Bone marrow (tissue), 2 donors: ENCODE measurements around the gene PDGFRB.
A peak's percentile ranks its signal among the peaks of the same experiment; 100 is the strongest.

Experiments used
- DNase-seq, 2 donors: peaks; one replicate each; lab custom pipeline; 2025; lab: John Stamatoyannopoulos, UW

PDGFRB gene

DNA sequence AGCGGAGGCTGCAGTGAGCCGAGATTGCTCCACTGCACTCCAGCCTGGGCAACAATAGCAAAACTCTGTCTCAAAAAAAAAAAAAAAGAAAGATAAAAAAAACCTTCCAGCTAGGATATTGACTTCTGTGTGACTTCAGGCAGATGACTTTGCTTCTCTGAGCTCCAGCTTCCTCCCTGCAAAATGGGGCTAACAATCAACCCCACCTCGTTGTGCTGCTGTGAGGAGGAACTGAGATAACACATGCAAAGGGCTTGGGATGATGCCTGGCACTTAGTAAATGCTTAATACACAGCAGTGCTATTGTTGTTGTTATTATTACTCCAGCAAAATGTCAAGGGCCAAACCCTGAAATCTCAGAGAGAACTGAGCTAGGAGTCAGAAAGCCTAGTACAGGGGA is 7.4 kb upstream of the PDGFRB start:
- DNase-seq, result no peak

DNA sequence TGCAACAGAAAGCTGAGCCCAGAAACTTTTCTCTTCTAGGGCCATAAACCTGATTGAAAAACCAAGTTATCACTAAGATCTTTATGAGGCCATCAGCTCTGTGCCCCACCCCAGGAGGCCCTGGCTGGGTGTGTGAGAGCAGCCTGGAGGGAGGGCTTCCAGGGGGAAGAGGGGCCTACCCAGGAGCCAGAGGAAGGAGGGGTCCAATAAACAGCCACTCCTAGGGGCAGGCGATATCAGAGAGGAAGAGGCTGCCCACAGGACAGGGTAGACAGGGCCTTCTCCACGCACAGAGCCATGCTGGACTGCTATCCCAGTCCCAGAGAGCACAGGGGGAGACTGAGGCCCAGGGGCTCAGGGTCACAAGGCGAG is 6.5 kb upstream of the PDGFRB start:
- DNase-seq, result no peak

DNA sequence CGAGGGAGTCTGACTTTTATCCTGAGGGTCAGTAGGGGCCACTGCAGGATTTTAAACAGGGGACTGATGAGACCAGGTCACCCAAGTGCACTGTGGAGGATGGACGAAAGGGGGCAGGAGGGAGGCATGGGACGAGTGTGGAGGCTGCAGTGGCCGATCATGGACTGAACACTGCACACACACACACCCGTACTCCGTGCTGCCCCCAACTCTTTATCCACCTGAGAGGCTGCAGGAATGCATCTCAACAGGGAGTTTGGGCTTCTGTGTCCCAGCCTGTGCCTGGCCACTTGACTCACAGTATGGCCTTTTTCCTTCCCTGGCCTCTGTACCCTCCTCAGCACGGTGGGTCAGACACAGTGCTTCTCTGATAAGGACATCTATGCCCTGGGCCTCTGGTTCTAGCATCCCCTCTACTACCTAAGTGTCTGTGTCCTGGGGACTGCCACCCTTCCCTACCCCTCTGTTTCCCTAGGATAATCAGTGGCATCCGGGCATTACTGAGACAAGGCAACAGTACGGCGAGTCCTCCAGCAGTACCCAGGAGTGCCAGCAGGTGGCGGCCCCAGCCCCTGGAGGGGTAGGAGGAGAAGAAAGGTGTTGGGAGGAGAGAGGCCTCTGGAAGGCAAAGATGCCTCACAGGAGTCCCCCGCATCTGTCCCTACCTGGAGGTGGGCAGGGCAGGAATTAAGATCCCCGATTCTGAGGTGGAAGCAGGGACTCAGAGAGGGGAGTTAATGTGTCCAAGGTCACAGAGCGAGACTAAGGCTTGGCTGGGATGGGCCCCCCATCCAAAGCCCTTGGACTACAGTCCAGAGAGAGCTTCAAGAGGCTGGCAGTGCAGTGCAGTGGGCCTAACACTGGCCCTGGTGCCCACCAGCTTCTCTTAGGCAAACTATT is 5.8 kb upstream of the PDGFRB start:
- DNase-seq, result peak; percentile 42 to 45

DNA sequence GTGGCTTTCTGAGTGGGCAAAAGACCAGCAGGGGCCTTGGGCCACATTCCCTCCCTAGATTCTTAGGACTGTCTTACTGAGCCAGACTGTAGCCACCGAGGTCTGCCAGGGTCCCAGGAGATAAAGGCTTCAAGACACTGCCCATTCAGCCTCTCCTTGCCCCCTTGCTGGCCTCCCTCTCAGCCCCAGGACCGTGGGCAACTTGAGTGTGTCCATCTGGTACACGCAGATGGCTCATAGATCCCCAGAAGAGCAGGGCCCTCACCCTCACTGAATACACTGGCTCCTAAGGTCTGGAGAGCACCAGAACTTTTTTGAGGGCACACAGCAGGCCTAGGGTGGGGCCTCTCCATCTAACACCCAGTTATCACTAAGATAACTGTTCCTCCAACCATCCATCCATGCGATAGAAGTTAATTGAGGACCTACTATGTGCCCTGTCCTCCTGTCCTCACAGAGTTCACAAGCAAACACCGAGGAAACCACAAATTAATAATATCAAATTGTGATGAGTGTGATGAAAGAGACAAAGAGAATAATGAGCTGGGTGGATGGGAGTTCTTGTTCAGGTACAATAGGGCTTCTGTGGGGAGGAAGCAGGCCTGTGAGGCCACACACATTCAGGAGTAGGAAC is 4.9 kb upstream of the PDGFRB start:
- no peak for DNase-seq

DNA sequence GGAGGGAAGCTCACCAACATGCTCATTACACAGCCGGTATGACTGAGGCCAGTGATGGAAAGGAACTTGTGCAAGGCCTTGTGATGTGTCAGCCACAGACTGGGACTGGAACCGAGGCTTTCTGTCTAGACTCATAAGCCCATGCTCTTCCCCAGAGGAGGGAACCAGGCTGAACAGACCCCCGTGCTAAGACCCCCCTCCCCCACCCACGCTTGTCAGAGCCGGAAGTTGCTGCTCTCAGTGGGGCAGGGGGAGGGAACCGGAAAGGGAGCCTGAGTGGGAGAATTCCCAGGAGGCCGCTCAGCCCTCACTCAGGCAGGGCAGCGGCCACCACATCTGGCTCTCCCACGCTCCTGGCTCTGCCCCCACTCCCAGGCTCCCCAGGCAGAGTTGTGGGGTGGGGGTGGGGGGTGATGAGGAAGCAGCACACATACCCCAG is 4.1 kb upstream of the PDGFRB start:
- no peak for DNase-seq

DNA sequence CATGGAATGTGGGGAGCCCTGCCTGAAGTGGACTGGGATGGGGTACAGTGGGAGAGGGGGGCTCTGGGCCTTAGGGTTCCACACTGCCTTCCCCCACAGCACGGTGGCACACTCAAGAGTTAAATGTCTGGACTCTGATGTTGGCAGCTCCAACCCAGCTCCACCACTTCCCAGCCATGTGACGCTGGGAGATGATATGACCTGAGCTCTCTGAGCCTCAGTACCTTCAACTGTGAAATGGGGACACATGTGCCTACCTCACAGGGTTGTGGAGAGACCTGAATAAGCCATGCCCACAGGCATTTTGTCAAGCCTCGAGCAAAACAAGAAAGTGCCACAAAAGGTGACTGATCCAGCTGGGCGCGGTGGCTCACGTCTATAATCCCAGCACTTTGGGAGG is 3.4 kb upstream of the PDGFRB start:
- no peak for DNase-seq

DNA sequence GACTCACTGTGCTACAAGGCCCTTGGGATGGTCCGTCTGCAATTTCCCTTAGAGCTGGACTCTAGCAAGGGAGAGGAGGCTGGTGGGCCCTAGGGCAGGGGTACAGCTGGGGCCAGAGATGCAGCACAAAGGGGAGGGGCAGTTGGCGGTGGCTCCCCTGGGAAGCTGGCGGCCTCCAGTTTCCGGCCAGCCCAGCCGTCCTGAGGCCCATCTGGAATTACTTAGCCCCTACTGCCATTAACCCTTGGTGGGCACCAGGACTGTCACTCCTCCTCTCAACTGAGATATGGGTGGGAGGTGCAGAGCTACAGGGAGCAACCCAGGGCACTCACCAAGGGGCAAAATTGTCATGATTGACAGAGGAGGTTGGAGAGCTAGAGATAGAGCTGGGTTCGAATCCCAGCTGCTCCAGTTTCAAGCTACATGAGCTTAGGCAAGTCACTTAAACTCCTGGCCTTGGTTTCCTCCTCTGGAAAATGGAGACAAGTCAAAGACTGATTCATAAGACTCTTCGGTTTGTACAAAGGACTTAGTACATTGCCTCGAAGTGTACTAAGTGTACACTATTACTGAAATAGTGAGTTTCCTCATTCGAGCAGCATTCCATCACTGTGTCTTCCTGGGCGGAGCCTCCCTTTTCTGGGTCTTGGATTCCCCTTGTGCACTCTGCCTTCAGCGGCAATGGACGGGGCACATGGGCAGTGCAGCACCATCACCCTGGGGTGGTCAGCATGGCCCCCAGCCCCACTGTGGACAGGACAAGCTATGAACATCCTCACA is 2.7 kb upstream of the PDGFRB start:
- DNase-seq, result no peak

DNA sequence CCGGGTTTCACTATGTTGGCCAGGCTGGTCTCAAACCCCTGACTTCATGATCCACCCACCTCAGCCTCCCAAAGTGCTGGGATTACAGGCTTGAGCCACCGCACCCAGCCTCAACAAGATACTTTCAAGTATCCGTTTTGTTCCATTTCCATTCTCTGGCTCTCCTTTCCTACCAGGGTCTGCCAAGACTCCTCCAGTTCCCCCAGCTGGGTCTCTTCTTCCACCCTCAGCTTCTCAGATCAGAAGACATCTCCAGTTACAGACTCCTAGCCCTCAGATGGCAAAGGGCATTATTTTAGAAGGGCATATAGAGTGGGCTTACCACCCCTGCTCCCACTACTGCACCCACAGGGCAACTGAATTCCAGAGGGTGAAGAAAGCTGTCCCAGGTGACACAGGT is 1.5 kb upstream of the PDGFRB start:
- no peak for DNase-seq

DNA sequence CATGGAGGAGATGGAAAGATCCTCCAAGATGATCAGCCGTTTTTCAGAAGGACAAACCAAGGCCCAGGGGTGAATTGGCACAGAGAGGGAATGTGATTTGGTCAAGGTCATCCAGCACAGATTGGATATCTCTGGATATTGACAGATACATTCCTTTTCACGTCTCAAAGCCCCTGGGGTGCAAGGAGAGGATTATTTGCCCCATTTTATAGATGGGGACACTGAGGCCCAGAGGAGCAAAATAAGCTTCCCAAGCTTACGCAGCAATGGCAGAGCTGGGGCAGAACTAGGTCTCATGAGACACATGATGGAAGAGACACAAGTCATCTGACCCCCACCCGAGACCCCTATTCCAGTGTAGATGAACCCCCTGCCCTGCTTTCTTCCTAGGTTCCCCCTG is 895 bp upstream of the PDGFRB start:
- no peak for DNase-seq

GRCh38 chr5:150156027-150156368 is 353 bp upstream of the PDGFRB start:
- no peak for DNase-seq

DNA sequence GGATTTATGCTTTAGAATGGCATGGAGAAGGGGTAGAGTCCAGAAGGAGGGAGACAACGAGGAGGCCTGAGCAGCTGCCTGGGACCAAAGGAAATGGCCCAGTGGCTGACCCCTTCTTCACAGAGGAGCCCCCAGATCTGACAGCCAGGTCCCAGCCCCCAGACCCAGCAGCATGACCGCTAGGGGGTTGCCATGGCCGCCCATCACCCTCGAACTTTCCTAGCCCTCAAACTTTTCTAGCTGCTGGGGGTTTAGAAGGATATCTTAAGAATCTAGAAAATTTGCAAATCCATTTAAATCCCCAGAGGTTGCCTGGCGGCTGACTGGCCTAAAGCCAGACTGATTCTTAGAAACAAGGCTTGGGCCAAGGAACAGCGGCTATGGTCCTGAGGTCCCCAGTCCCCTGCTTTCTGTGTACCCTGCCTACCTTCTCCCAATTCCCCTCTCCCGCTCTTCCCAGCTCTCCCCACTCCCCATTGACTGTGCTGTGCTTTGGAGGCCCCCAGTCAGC is 972 bp downstream of the PDGFRB start:
- no peak for DNase-seq

- no peak for DNase-seq
Observed at GRCh38 chr5:150153957-150154617, 1.6 kb downstream of the PDGFRB start.

GRCh38 chr5:150153483-150153882 is 2.2 kb downstream of the PDGFRB start:
- no peak for DNase-seq

DNA sequence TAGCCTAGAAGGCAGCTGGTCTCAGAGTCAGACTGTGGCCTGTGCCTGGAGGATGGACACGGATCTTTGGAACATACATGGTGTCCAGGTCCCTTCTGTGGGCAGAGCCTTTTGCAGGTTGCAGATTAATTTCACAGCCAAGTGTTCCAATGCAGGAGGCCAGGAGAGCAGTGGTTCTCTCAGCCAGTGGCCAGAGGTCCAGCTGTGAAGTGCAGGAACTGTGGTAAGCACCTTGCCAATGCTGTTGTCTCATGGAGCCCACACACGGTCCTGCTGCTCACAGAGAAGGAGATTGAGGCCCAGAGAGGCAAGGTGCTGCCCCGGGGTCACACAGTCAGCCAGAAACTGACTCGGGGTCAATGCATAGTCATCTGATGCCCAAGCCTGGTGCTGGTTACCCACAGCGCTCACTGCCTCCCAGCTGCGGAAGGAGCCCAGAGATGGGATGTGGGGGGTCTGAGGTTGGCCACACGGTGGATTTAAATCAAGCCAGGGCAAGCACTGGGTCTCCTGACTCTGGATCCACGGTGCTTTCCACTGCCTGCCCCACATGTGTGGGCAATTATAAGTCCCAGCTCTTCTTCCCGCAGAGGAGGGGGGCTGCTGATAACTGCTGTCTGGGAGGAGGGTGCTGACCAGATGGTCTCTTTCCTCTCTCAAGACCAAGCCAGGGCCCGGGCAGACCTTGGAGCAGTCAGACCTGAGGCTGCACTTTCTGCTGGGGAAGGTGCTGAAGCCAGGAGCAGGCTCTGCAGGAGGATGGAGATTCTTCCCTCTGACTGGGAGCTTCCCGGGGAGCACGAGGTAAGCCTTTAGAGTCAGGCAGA is 2.8 kb downstream of the PDGFRB start:
- DNase-seq, result no peak

DNA sequence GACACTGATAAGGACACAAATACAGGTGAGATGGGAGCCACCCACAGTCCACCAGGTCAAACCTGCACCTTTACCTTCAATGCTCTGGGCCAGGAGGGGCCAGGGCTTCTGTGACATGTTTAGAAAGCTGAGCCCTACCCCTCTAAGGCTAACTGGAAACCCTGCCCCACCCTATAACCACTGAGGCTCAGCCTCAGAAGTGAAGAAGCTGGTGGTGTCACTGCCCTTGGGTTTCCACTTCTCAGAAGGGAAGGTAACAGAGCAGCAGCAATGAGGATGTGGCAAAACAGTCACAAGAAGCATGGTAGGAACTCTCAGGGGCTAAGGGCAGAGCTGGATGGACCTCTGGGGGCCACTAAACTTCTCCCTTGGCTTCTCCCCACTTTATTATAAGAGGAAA is 6.0 kb downstream of the PDGFRB start:
- DNase-seq, result no peak

DNA sequence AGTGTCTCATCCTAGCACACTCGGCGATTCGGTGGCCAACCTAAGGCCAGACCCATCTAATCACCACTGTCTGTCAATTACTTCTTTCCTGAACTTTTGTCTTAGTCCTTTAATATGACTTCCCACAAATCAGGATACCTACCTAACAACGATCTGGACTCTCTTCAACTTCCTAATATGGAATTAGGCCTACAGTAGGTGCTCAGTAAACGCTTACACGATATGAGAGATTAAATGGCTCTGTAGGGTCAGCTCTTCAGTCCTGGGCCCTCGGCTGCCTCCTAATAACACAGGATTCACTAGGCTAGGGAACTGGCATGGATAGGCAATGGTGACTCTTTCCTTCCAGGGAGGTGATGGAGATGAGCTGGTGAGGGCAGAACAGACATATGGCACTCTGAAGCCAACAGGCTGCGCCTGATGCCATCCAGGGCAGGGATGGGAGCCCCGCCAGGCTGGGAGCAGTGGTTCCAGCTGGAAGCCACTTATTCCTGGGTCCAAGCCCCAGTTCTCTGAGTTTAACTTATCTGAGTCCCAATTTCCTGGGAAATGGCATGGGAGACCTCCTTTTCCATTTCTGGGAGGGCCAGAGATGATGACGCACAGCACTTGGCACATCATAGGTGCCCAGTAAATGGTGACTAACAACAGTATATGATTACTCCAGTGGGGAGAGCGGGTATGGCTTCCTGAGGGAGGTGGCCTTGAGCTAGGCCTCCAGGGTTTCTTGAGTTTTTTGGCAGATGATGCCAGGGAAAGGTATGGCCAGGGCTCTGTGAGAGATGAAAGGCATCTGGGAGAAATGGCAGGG is 7.3 kb downstream of the PDGFRB start:
- no peak for DNase-seq

- no peak for DNase-seq
Observed at GRCh38 chr5:150147670-150148069, 8.0 kb downstream of the PDGFRB start.

GRCh38 chr5:150146862-150147601 is 8.6 kb downstream of the PDGFRB start:
- DNase-seq, result no peak

- DNase-seq, result no peak
Observed at GRCh38 chr5:150146235-150146634, 9.4 kb downstream of the PDGFRB start.

DNA sequence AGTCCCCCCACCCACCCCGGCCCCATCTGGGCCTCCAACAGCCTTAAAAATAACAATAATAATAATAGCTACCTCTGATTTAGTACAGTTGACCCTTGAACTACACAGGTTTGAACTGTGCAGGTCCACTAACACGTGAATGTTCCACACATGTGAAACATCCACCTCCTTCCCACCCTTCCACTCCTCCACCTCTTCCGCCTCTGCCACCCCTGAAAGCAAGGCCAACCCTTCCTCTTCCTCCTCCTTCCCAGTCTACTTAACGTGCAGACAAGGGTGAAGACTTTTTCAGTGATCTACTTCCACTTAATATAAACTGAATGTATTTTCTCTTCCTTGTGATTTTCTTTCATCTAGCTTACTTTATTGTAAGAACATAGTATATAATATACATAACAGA is 10.8 kb downstream of the PDGFRB start:
- no peak for DNase-seq
